Body of pancreas (tissue), 4 donors: Measurements from ENCODE around the gene BABAM2.

Source experiments
- POLR2A ChIP-seq, 3 donors: fragments of 450-650 bp; IDR thresholded peaks; one replicate each; pipeline ENCODE4 v1.6.1; 2016; ENCODE audit warnings: antibody characterized with exemption in 3 of 3, mild to moderate bottlenecking in 2 of 3
- TF ChIP-seq, protein P1 (sequence below), 7 experiments: fragments of 450-650 bp in 4 of 7; fragments of 200-600 bp in 3 of 7; sonication (generic) in 3 of 7; IDR thresholded peaks; one replicate each; pipeline ENCODE4 v1.5.1; 2016 to 2019; ENCODE audit warnings: antibody characterized with exemption in 7 of 7

GRCh38 chr2:27922842-27923241 is 32.3 kb downstream of the BABAM2 start:
- no peak for TF ChIP-seq POLR2A (IDR thresholded peaks at IDR 0.05)
- TF ChIP-seq, protein P1, sequence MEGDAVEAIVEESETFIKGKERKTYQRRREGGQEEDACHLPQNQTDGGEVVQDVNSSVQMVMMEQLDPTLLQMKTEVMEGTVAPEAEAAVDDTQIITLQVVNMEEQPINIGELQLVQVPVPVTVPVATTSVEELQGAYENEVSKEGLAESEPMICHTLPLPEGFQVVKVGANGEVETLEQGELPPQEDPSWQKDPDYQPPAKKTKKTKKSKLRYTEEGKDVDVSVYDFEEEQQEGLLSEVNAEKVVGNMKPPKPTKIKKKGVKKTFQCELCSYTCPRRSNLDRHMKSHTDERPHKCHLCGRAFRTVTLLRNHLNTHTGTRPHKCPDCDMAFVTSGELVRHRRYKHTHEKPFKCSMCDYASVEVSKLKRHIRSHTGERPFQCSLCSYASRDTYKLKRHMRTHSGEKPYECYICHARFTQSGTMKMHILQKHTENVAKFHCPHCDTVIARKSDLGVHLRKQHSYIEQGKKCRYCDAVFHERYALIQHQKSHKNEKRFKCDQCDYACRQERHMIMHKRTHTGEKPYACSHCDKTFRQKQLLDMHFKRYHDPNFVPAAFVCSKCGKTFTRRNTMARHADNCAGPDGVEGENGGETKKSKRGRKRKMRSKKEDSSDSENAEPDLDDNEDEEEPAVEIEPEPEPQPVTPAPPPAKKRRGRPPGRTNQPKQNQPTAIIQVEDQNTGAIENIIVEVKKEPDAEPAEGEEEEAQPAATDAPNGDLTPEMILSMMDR (IDR thresholded peaks at IDR 0.05): no peak
